NCI-H2081 treated with DMSO at 0.1 percent for 48 hours (cell line): ENCODE data around the gene MTMR4.
"Not testable (repeated sequence)": the region's sequence is repeated elsewhere in the genome, so short reads cannot be mapped to it uniquely, and the experiment has no call there.

Experiments used
- DNase-seq: peaks from one replicate; lab custom pipeline; 2025; lab: John Stamatoyannopoulos, UW

The MTMR4 gene

DNA sequence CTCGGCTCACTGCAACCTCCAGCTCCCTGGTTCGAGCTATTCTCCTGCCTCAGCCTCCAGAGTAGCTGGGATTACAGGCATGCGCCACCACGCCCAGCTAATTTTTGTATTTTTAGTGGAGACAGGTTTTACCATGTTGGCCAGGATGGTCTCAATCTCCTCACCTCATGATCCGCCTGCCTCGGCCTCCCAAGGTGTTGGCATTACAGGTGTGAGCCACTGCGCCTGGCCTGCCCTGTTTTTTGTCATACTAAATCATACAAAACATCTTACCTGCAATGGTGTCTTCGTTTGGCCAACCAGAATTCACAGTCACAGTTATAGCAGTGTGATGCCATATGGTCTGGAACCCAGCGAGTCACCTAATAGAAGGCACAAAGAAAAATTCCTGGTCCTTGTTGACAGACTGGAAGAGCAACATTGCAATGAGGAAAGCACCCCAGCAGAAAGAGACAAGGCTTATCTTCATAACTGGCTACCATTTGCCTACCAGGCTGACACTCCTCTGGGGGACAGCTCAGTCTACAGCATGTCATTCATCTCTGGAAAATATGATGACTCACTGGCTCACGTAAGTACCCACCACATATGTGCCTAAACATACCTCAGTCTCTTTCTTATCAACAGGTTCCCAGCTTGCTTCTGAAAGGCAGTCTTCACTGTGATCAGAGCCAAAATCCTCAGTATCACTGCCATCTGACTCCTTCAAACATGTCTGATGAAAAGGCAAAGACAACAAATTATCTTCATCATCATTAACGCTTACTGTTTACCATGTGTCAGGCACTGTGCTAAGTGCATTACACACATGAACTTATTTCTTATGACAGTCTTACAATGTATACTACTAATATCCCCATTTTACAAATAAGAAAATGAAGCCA, 22.0 kb downstream of the MTMR4 start:
- no peak for DNase-seq

GRCh38 chr17:58491510-58492045, 22.9 kb downstream of the MTMR4 start:
- no peak for DNase-seq

- no peak for DNase-seq
Measured at GRCh38 chr17:58488428-58488890, 26.0 kb downstream of the MTMR4 start.

DNA sequence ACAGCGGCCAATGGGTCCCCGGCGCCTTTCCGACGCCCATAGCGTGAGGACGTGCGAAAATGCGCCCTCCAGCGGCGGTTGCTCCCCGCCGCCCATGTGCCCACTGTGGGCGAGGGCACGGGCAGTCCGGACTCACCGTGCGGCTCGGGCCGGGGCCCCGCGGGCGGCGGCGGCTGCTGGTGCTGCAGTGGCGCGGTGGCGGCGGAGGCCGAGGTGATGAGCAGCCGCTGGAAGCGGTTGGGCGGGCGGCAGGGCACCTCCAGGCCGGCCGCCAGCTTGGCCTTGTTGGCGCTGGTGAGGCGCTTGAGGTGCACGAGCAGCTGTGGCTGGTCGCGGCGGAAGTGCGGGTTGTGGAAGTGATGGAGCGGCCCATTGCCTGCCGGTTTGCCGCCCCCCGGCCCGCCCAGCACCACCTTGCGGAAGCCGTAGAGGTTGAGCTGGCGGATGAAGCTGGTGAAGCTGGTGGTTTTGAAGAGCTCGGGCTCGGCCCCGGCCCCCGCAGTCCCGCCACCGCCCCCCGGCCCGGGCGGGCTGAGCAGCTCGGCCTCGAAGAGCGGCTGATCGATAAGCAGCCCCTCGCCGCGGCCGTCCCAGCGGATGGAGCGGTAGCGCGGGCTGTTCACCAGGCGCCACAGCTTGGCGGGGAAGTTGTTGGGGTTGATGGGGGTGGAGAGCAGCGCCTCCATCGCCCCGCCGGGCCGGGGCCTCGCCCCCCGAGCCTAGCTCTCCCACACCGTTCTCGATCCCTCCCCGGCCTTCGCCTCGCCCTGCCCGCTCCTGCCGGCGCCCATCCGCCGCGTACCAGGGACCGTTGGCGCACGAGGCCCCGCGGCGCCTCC, 26.6 kb downstream of the MTMR4 start, which contains the start of gene HSF5:
TSS of gene HSF5 (minus strand) at position 820 of the 839 bp plus-strand sequence. CDS start at position 686, 134 bp downstream.
- no peak for DNase-seq

DNA sequence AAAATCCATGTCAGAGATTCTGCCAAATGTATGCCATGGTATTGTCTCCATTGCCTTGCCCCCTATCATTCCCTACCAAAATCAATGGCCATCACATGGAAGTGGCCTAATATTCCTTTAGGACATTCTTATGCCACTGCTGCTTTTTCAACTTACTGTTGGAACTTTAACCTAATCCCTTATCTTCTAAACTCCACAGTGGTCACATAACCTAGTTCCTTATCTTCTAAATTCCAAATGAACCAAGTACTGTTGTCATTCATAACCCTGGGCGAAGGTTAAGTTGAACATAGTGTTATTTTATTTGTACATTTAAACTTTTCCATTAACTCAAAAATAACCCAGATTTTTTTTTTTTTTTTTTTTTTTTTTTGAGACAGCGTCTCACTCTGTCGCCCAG, 29.8 kb downstream of the MTMR4 start:
- no peak for DNase-seq

DNA sequence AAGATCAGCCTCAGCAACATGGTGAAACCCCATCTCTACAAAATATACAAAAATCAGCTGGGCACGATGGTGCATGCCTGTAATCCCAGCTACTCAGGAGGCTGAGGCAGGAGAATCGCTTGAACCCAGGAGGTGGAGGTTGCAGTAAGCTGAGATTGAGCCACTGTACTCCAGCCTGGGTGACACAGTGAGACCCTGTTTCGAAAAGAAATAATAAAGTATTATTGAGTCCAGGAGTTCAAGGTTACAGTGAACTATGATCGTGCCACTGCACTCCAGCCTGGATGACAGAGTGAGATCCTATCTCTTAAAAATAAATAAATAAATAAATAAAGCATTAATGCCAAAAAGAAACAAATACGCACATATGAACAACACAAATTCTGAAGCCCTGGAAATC, 32.6 kb downstream of the MTMR4 start:
- DNase-seq, result not testable (repeated sequence)

GRCh38 chr17:58480090-58480489, 34.3 kb downstream of the MTMR4 start:
- DNase-seq, result no peak

GRCh38 chr17:58476812-58477211, 37.6 kb downstream of the MTMR4 start:
- no peak for DNase-seq

DNA sequence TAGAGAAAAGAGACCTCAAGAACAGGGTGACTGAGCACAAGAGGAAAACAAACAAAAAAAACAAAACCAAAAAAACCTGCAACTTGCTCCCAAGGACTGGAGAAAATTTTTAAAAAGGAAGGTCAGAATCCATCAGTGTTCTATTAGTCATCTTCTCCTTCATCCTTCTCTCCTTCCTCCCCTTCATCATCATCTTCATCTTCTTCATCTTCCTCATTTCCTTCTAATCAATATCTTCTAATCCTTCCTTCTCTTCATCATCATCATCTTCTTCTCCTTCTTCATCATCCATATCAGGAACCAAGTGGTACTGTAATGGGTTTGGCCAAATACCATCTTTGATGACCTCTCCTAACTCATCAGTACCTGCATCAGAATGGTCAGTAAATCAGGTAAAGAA, 38.5 kb downstream of the MTMR4 start:
- DNase-seq, result no peak

DNA sequence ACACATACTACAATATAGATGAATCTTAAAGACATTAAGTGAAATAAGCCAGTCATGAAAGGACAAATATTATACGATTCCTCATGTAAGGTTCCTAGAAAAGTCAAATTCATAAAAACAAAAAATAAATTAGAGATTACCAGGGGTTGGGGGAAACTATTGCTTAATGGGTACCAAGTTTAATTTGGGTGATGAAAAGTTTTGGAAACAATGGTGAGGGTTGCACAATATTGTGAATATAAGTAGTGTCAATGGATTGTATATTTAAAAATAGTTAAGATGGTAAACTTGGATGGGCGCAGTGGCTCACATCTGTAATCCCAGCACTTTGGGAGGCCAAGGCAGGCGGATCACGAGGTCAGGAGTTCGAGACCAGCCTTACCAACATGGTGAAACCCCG, 44.1 kb downstream of the MTMR4 start:
- DNase-seq, result no peak

- no peak for DNase-seq
Measured at GRCh38 chr17:58468944-58469343, 45.5 kb downstream of the MTMR4 start.

GRCh38 chr17:58455491-58455890, 58.9 kb downstream of the MTMR4 start:
- no peak for DNase-seq

DNA sequence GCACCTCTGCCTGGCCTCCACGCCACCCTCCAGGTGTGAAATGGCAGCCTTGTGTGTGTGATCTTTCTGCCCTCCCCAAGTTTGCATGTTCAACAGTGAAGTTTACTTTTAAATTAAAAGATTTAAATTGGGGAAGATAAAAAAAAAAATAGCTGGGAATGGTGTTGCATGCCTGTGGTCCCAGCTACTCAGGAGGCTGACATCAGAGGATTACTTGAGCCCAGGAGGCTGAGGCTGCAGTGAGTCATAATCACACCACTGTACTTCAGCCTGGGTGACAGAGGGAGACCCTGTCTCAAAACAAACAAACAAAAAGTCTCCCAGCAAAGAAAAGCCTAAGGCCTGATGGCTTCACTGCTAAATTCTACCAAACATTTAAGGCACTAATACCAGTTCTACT, 61.7 kb downstream of the MTMR4 start:
- no peak for DNase-seq

DNA sequence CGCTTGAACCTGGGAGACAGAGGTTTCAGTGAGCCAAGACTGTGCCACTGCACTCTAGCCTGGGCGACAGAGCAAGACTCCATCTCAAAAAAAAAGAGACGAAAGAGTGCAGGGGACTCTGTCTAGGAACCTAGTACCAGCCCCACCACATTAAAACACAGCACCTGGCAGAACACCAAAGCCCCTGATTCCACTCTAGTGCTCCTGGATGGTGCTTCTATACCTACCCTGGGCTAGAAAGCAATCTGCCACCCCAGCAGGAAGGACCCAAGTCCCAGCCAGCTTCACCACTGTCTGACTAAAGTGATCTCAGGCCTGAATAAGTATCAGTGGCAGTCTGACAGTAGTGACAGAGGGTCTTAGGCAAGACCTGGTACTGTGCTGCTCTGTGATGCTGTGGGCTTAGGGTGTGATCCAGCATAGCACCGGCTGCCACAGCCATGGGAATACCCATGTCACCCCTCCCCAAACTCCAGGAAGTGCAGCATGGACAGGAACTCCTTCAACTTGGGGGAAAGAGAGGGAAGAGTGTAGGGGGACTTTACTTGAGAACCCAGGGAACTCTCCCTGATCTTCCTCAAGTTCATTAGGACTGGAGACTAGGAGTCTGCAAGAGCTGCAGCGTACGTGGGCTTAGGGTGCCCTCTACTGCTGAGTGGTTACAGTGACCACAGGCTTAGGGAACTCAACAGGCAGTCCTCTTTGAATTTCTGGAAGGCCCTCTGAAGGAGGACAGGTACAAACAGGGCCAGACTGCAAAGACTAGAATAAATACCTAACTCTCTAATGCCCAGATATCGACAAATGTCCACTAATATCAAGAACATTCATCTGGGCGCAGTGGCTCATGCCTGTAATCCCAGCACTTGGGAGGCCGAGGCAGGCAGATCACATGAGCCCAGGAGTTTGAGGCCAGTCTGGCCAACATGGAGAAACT, 67.1 kb downstream of the MTMR4 start:
- DNase-seq, result peak; percentile 37

- no peak for DNase-seq
Measured at GRCh38 chr17:58446086-58446485, 68.4 kb downstream of the MTMR4 start.
